DOHH2 (cell line): ENCODE results near the gene CREB5.

ENCODE experiments used
- CTCF ChIP-seq: fragments of 200-600 bp; sonication (generic); IDR thresholded peaks from one replicate; pipeline ENCODE4 v1.5.1; 2014; ENCODE audit warnings: antibody characterized with exemption, mild to moderate bottlenecking, low read depth, low read length; ENCODE audit not compliant: poor library complexity, severe bottlenecking
- EZH2phosphoT487 ChIP-seq: fragments of 200-600 bp; sonication (generic); IDR thresholded peaks from 2 replicates; pipeline ENCODE4 v1.6.1; 2017; ENCODE audit warnings: borderline replicate concordance, mild to moderate bottlenecking, antibody characterized with exemption, low read length, moderate library complexity, mixed read lengths

DNA sequence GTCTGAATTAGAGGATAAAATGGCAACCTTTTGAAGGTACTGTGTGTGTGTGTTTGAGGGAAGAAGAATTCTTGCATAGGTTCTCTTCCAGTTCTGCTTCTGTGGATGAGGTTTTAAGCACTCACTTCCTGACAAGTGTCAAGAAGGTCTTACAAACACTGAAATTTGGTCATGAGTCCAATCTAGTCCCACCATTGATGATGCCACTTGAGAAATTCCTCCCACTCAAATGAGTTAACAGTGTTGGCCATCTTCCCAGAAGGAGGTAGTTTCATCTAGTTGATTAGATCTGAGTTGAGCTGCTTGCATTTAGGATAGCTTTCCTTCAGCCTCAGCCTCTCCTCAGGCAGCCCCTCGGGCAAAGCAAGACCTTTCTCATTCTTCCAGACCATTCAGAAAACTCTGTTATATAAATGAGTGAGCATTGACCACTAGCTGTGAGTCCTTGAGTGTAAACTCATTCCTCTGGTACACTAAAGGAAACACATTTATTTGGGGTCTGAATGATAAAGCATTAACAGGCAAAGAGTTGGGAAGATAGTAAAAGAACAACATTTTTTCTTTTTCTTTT, 356.3 kb downstream of the CREB5 start:
- no peak for TF ChIP-seq CTCF
- TF ChIP-seq EZH2phosphoT487 = no peak
